ENCODE measurements around the gene RSPH10B2.
"Not testable (repeated sequence)": the region's sequence is repeated elsewhere in the genome, so short reads cannot be mapped to it uniquely, and the experiment has no call there.

RSPH10B2 gene

GRCh38 chr7:6792113-6792872 is 38.4 kb downstream of the RSPH10B2 start:
- not testable (repeated sequence) for H3K36me3 ChIP-seq (ENCODE audit: insufficient read depth, low read length); DNase-seq (ENCODE audit: low read depth, low spot score); H3K4me3 ChIP-seq

GRCh38 chr7:6794276-6794675 is 40.4 kb downstream of the RSPH10B2 start:
- H3K4me3 ChIP-seq; H3K27ac ChIP-seq; H3K9me3 ChIP-seq (ENCODE audit: low read depth, low read length); DNase-seq (ENCODE audit: low read depth, low spot score); H3K36me3 ChIP-seq (ENCODE audit: insufficient read depth, low read length); H3K9ac ChIP-seq (ENCODE audit: insufficient read length): not testable (repeated sequence)

More at GRCh38 chr7:6792113-6792872, 38.4 kb downstream of the RSPH10B2 start:
- H3K9me3 ChIP-seq (ENCODE audit: low read depth, low read length); H3K9ac ChIP-seq (ENCODE audit: insufficient read length); H3K27ac ChIP-seq: not testable (repeated sequence)

GRCh38 chr7:6797218-6797617 is 43.3 kb downstream of the RSPH10B2 start:
- H3K4me3 ChIP-seq; H3K27ac ChIP-seq; DNase-seq (ENCODE audit: low read depth, low spot score); H3K9me3 ChIP-seq (ENCODE audit: low read depth, low read length); H3K36me3 ChIP-seq (ENCODE audit: insufficient read depth, low read length); H3K9ac ChIP-seq (ENCODE audit: insufficient read length): not testable (repeated sequence)

GRCh38 chr7:6798047-6798446 is 44.1 kb downstream of the RSPH10B2 start:
- H3K27ac ChIP-seq; H3K4me3 ChIP-seq; H3K9me3 ChIP-seq (ENCODE audit: low read depth, low read length); H3K9ac ChIP-seq (ENCODE audit: insufficient read length); DNase-seq (ENCODE audit: low read depth, low spot score); H3K36me3 ChIP-seq (ENCODE audit: insufficient read depth, low read length): not testable (repeated sequence)

GRCh38 chr7:6799887-6800286 is 46.0 kb downstream of the RSPH10B2 start:
- not testable (repeated sequence) for H3K27ac ChIP-seq

GRCh38 chr7:6800331-6800730 is 46.4 kb downstream of the RSPH10B2 start:
- not testable (repeated sequence) for DNase-seq (ENCODE audit: low read depth, low spot score); H3K27ac ChIP-seq; H3K9me3 ChIP-seq (ENCODE audit: low read depth, low read length); H3K9ac ChIP-seq (ENCODE audit: insufficient read length); H3K4me3 ChIP-seq; H3K36me3 ChIP-seq (ENCODE audit: insufficient read depth, low read length)

More at GRCh38 chr7:6799887-6800286, 46.0 kb downstream of the RSPH10B2 start:
- H3K36me3 ChIP-seq (ENCODE audit: insufficient read depth, low read length); H3K4me3 ChIP-seq; H3K9ac ChIP-seq (ENCODE audit: insufficient read length); H3K9me3 ChIP-seq (ENCODE audit: low read depth, low read length); DNase-seq (ENCODE audit: low read depth, low spot score): not testable (repeated sequence)

- DNase-seq (ENCODE audit: low read depth, low spot score); H3K9me3 ChIP-seq (ENCODE audit: low read depth, low read length); H3K9ac ChIP-seq (ENCODE audit: insufficient read length); H3K36me3 ChIP-seq (ENCODE audit: insufficient read depth, low read length); H3K4me3 ChIP-seq; H3K27ac ChIP-seq: not testable (repeated sequence)
Observed at GRCh38 chr7:6807393-6807918, 53.6 kb downstream of the RSPH10B2 start.

GRCh38 chr7:6807959-6808358 is 54.1 kb downstream of the RSPH10B2 start:
- H3K4me3 ChIP-seq; H3K9ac ChIP-seq (ENCODE audit: insufficient read length); H3K9me3 ChIP-seq (ENCODE audit: low read depth, low read length); DNase-seq (ENCODE audit: low read depth, low spot score); H3K27ac ChIP-seq; H3K36me3 ChIP-seq (ENCODE audit: insufficient read depth, low read length): not testable (repeated sequence)

GRCh38 chr7:6813011-6813410 is 59.1 kb downstream of the RSPH10B2 start:
- H3K9ac ChIP-seq (ENCODE audit: insufficient read length); H3K9me3 ChIP-seq (ENCODE audit: low read depth, low read length); H3K36me3 ChIP-seq (ENCODE audit: insufficient read depth, low read length); DNase-seq (ENCODE audit: low read depth, low spot score); H3K4me3 ChIP-seq; H3K27ac ChIP-seq: not testable (repeated sequence)

GRCh38 chr7:6815470-6815869 is 61.6 kb downstream of the RSPH10B2 start:
- not testable (repeated sequence) for H3K36me3 ChIP-seq (ENCODE audit: insufficient read depth, low read length); H3K9ac ChIP-seq (ENCODE audit: insufficient read length); H3K9me3 ChIP-seq (ENCODE audit: low read depth, low read length); H3K4me3 ChIP-seq; H3K27ac ChIP-seq; DNase-seq (ENCODE audit: low read depth, low spot score)

GRCh38 chr7:6821622-6822021 is 67.7 kb downstream of the RSPH10B2 start:
- not testable (repeated sequence) for H3K4me3 ChIP-seq; H3K9ac ChIP-seq (ENCODE audit: insufficient read length); H3K27ac ChIP-seq; DNase-seq (ENCODE audit: low read depth, low spot score); H3K36me3 ChIP-seq (ENCODE audit: insufficient read depth, low read length); H3K9me3 ChIP-seq (ENCODE audit: low read depth, low read length)

GRCh38 chr7:6825236-6826125 is 71.6 kb downstream of the RSPH10B2 start:
- not testable (repeated sequence) for H3K36me3 ChIP-seq (ENCODE audit: insufficient read depth, low read length); H3K27ac ChIP-seq; H3K9ac ChIP-seq (ENCODE audit: insufficient read length); H3K9me3 ChIP-seq (ENCODE audit: low read depth, low read length); DNase-seq (ENCODE audit: low read depth, low spot score)
- peak overlapping the region; percentile 76 for H3K4me3 ChIP-seq

Data from SK-N-MC (cell line).